IPS-NIHi11 (cell line): ENCODE results near the gene HDAC6.
A peak's percentile ranks its signal among the peaks of the same experiment; 100 is the strongest.
"Not testable (repeated sequence)": the region's sequence is repeated elsewhere in the genome, so short reads cannot be mapped to it uniquely, and the experiment has no call there.

Experiments
- DNase-seq: peaks from one replicate; pipeline ENCODE4 v3.0.0; 2012; ENCODE audit warnings: mixed read lengths, low spot score

Gene HDAC6

GRCh38 chrX:48789366-48790220 lies 12.3 kb upstream of the HDAC6 start:
- DNase-seq, result no peak

DNA sequence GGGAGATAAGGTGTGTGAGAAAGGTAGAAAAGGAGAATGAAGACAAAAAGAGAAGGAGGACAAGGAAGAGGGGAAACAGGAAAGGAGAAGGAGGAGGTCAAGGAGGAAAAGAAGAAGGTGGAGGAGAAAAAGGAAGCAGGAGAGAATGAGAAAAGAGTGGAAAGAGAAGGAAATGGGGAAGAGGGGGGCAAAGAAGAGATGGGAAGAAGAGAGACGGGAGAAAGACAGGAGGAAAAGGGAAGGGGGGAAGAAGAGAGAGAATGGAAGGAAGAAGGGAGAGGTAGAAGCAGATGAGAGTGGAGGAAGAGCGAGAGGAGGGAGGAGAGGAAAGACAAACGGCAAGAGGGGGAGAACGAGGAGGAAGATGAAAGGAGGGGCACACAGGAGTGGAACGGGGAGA lies 11.4 kb upstream of the HDAC6 start:
- no peak for DNase-seq

GRCh38 chrX:48791063-48791820 lies 10.6 kb upstream of the HDAC6 start:
- DNase-seq, result no peak

GRCh38 chrX:48792219-48792618 lies 9.6 kb upstream of the HDAC6 start:
- no peak for DNase-seq

- peak; percentile 0 for DNase-seq
Measured at GRCh38 chrX:48793935-48794334, 7.9 kb upstream of the HDAC6 start.

GRCh38 chrX:48794340-48794910 lies 7.4 kb upstream of the HDAC6 start:
- peak; percentile 0 for DNase-seq

GRCh38 chrX:48794911-48795515 lies 6.9 kb upstream of the HDAC6 start:
- no peak for DNase-seq

- DNase-seq, result no peak
Measured at GRCh38 chrX:48798318-48798717, 3.5 kb upstream of the HDAC6 start.

DNA sequence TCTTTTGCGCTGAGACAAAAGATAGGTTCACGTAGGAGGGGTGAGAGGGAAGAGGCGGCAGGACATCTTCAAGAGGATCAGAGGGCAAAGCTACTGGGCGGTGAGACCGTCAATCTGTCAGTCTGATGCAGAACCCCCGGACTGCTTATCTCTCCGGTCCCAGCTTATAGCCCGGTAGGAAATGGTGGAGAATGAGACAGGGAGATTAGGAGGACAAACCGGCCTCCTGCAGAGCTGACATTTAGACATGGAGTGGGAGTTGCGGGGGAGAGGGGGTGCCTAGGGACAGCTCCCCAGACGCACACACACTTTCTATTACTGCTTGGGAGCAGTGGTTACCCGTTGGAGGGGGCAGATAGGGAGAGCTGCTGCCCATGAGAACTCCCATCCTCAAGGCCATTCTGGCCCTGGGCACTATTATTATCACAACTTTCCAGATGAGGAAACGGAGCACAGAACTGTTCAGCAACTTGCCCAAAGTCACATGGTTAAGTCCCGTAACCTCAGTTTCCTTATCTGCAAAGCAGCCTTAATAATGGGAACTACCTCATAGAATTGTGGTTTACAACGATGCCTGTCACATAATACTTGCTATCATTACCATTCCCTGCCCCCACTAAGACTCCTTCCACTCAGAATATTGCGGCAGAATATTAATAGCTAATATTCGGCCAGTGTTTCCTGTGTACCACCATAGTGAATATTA lies 1.1 kb upstream of the HDAC6 start:
- DNase-seq, result no peak

GRCh38 chrX:48802089-48802904 lies 430 bp downstream of the HDAC6 start:
- peak; percentile 86 for DNase-seq

DNA sequence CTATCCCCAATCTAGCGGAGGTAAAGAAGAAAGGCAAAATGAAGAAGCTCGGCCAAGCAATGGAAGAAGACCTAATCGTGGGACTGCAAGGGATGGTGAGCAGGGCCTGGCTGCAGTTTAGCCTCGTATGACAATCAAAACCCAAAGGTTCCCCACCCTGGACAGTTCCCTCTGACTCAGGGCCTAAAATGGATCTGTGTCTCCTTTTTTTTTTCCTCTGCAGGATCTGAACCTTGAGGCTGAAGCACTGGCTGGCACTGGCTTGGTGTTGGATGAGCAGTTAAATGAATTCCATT lies 986 bp downstream of the HDAC6 start:
- no peak for DNase-seq

DNA sequence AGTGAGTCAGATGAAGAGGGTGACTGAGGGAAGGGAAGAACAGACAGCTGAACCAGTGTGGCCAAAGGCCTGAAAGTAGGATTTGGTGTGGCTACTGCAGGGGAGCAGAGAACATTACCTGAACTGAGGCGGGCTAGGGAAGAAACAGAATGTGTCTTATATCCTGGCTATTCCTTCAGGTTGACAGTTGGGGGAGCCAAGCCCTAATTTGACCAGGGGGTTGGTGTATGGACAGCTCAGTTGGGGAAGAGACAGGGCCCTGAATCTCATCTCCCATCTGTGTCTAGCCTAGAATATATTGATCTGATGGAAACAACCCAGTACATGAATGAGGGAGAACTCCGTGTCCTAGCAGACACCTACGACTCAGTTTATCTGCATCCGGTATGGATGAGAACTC lies 4.2 kb downstream of the HDAC6 start:
- DNase-seq, result no peak

DNA sequence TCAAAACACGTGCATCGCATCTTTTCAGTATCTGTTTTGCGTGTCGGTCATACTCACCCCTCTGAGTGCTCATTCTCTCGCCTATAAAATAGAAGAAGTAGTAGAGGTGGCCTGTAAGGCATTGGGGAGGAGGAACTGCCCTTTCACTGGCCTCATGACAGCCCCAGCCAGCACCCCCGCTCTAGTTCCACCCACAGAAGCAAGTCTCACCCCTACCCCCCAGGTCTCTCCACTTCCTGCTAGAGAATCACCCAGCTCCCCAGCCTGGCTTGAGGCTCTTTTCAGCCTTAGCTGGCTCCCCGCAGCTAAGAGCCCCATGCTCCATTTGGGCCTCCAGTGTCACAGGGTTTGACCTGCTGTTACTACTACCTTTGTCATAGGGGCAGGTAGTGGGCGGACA lies 11.8 kb downstream of the HDAC6 start:
- DNase-seq, result no peak

- no peak for DNase-seq
Measured at GRCh38 chrX:48814722-48815121, 12.9 kb downstream of the HDAC6 start.

- no peak for DNase-seq
Measured at GRCh38 chrX:48815266-48815665, 13.4 kb downstream of the HDAC6 start.

- no peak for DNase-seq
Measured at GRCh38 chrX:48816014-48816810, 14.3 kb downstream of the HDAC6 start.

- no peak for DNase-seq
Measured at GRCh38 chrX:48818098-48818497, 16.2 kb downstream of the HDAC6 start.

GRCh38 chrX:48818866-48819265 lies 17.0 kb downstream of the HDAC6 start:
- no peak for DNase-seq

- DNase-seq, result not testable (repeated sequence)
Measured at GRCh38 chrX:48819394-48819793, 17.5 kb downstream of the HDAC6 start.

GRCh38 chrX:48823053-48823452 lies 21.2 kb downstream of the HDAC6 start:
- DNase-seq, result peak; percentile 22
